ENCODE results near the gene RPL38.

RPL38 gene

DNA sequence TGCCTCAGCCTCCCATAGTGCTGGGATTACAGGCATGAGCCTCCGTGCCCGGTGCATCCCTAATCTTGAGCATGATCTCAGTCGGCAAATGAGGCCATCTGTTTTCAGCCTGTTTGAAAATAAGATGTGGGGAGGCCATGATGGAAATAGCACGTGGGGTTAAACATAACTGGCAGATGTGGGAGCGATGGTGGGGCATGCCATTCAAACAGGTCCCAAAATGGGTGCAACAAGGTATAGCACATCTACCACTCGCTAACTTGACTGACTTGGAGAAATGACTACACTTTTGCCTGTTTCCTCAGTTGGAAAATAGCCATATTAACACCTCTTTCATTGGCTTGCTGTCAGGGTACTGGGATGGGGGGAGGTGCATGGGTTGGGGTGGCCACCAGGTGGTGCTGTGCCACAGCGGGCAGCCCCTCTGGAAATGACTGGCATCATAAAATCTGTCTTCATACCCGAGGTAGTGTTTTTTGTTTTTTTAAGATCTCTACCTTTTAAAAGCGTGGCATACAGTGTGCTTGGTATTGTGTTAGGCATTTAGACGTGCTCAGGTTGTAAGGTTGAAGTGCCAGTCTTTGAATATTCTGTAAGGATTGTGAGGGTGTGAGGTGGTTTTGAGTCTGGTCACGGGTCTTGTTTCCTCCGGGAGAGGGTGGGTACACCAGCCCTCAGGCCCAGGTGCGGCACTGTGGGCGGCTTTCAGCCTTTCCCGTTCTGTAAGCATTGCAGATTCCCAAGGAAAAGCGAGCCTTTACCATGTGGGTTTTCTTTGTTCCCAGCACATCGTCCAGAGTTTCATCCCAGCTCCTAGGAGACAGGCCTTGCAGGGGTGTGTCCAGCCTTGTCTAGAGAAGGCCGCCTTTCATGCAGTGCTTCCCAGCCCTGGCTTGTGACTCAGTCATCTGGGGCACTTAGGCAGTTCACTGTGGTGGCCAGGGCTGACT, 7.0 kb downstream of the RPL38 start:
- H3K36me3 Mint-ChIP-seq (ENCODE audit: low read depth), result peaks cover 40% of the 10 kb centered on the region
- peaks cover 3% of the 10 kb centered on the region for H3K27me3 Mint-ChIP-seq (ENCODE audit: low read depth)
- peak overlapping the region; percentile 79 for H3K27ac Mint-ChIP-seq
- DNase-seq (ENCODE audit: low spot score), result peak; percentile 70
- no peaks in the 10 kb centered on the region for H3K9me3 Mint-ChIP-seq
- peak overlapping the region; percentile 47 for H3K4me3 Mint-ChIP-seq
- H3K4me1 Mint-ChIP-seq (ENCODE audit: low read depth), result peaks cover 33% of the 10 kb centered on the region

- Mint-ChIP-seq H3K4me1 (ENCODE audit: low read depth) (peaks cover 36% of the 10 kb centered on the region), H3K27ac (peak overlapping the region; percentile 53)
Observed at GRCh38 chr17:74211141-74211911, 7.8 kb downstream of the RPL38 start.

DNA sequence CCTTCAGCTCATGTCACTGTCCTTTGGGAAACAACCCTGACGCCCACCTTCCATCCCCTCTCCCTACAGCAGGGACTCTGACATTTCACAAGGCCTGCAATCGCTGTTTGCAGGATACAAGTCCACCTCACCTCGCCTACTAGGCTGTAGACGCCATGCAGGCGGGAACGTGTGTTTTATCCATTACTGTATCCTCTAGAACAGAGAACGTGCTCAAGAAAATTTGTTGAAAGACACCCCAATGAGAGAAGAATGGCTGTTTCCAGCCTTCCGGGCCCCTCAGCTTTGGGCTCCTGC, 8.4 kb downstream of the RPL38 start:
- peaks cover 34% of the 10 kb centered on the region for H3K4me1 Mint-ChIP-seq (ENCODE audit: low read depth)
- peaks cover 3% of the 10 kb centered on the region for H3K27me3 Mint-ChIP-seq (ENCODE audit: low read depth)
- peak overlapping the region; percentile 85 for H3K4me3 Mint-ChIP-seq
- peak overlapping the region; percentile 53 for H3K27ac Mint-ChIP-seq
- H3K9me3 Mint-ChIP-seq, result no peaks in the 10 kb centered on the region
- peaks cover 39% of the 10 kb centered on the region for H3K36me3 Mint-ChIP-seq (ENCODE audit: low read depth)
- no peak for DNase-seq (ENCODE audit: low spot score)

More at GRCh38 chr17:74211141-74211911, 7.8 kb downstream of the RPL38 start:
- Mint-ChIP-seq H3K36me3 (ENCODE audit: low read depth) (peaks cover 40% of the 10 kb centered on the region), H3K9me3 (no peaks in the 10 kb centered on the region), H3K27me3 (ENCODE audit: low read depth) (peaks cover 3% of the 10 kb centered on the region), H3K4me3 (peak overlapping the region; percentile 85)
- DNase-seq (ENCODE audit: low spot score), result no peak

DNA sequence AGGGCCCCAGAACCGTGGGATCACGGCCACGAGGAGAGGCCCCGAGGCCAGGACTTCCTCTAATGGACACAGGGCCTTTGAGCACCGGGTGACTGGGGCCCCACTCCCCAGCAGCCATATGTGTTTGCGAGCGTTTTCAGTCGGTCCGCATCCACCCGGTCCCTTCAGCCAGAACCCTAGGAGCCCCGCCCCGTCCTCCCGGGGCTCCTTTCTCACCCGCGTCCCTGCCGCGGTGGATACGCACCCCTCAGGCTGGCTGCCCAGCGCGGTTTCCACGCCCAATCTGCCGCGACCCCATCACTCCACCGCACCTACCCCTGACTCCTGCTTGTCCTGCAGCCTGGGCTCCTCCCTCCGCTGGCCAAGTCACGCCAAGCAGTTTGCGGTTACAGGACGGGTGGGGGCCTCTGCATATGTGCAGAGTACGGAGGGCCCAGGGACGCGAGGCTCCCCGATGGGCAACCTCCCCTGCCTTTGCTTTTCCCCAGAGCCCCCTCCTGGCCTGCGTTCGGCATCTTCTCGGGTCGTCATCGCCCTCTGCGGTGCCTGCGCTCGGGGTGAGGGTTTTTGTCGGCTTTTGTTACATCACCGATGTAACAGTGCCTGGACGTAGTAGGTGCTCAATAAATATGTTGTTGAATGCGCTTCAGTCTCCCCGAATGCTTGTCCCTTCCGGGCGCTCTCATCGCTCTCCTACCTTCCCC, 8.9 kb downstream of the RPL38 start:
- Mint-ChIP-seq H3K4me3 (peak overlapping the region; percentile 85), H3K9me3 (no peaks in the 10 kb centered on the region), H3K4me1 (ENCODE audit: low read depth) (peaks cover 34% of the 10 kb centered on the region), H3K27me3 (ENCODE audit: low read depth) (peaks cover 3% of the 10 kb centered on the region), H3K36me3 (ENCODE audit: low read depth) (peaks cover 40% of the 10 kb centered on the region), H3K27ac (peak overlapping the region; percentile 82)
- no peak for DNase-seq (ENCODE audit: low spot score)

DNA sequence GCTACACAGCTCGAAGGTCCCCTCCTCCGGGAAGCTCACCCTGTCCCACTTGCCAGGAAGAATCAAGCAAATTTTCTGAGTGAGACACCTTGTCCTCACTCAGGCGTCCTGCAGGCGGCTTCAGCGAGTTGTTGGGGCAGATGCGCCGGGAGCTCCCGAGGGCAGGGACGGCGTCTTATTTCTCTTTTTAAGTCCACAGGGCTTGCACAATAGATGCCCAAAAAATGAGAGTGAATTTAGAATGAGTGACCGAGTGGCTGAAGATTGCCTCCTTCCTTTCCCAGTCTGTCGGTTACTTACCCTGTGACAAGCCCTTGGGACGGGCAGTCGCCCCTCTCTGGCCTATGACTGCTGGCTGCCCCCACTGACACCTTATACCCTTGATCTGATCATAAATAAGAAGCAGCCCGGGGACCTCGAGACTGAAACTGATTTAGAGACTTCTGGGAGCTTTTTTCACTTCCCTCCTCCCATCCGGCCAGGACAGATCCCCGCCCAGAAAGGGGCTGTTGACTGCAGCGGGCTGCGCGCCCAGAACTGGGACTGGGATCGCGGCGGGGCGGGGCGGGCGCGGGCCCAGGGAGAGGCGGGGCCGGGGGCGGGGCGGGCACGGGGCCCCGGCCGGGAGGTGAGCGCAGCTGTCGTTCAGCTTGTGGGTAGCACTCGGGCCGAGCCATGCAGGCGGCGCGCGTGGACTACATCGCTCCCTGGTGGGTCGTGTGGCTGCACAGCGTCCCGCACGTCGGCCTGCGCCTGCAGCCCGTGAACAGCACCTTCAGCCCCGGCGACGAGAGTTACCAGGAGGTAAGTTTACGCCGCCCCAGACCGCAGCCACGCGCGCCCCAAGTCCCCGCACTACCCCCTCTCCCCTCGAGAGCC, 9.7 kb downstream of the RPL38 start, which contains the start of gene TTYH2:
Gene TTYH2 (plus strand): TSS at position 659 of the 879 bp plus-strand sequence. CDS start 17 bp downstream, at position 676.
- Mint-ChIP-seq H3K27ac (peak within 1 kb of the TSS; percentile 82), H3K27me3 (ENCODE audit: low read depth) (peaks cover 3% of the 10 kb centered on the region), H3K4me3 (peak within 1 kb of the TSS; percentile 85), H3K4me1 (ENCODE audit: low read depth) (peaks cover 34% of the 10 kb centered on the region), H3K9me3 (no peaks in the 10 kb centered on the region), H3K36me3 (ENCODE audit: low read depth) (peaks cover 36% of the 10 kb centered on the region)
- peak; percentile 68 for DNase-seq (ENCODE audit: low spot score)

DNA sequence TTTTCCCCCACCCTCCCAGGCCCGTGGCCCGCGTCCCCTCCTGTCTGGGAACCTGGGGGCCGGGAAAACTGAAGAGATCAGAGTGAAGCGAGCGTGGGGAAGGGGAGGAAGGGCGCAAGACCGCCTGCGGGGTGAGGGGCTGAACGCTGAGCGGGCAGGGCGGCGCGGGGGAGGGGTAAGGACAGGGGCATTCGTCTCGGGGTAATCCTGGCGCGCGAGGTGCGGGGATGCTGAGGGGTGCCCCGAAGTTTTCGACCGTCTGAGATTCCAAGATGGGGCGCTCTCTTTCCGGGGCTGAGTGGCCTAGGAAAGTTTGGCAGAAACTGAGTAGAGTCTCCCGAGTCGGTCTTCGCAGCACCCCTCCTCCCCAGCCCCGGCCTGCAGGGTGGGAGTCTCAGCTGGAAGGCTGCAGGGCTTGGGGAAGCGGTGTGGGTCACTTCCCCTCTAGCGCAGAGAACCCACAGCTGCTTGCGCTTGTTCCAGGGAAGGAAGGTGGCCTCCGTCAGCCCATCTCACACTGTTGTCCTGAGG, 10.4 kb downstream of the RPL38 start:
- Mint-ChIP-seq H3K4me1 (ENCODE audit: low read depth) (peaks cover 32% of the 10 kb centered on the region), H3K27me3 (ENCODE audit: low read depth) (peaks cover 3% of the 10 kb centered on the region), H3K9me3 (no peaks in the 10 kb centered on the region), H3K27ac (peak overlapping the region; percentile 26), H3K4me3 (peak overlapping the region; percentile 85), H3K36me3 (ENCODE audit: low read depth) (peaks cover 29% of the 10 kb centered on the region)
- DNase-seq (ENCODE audit: low spot score), result no peak

DNA sequence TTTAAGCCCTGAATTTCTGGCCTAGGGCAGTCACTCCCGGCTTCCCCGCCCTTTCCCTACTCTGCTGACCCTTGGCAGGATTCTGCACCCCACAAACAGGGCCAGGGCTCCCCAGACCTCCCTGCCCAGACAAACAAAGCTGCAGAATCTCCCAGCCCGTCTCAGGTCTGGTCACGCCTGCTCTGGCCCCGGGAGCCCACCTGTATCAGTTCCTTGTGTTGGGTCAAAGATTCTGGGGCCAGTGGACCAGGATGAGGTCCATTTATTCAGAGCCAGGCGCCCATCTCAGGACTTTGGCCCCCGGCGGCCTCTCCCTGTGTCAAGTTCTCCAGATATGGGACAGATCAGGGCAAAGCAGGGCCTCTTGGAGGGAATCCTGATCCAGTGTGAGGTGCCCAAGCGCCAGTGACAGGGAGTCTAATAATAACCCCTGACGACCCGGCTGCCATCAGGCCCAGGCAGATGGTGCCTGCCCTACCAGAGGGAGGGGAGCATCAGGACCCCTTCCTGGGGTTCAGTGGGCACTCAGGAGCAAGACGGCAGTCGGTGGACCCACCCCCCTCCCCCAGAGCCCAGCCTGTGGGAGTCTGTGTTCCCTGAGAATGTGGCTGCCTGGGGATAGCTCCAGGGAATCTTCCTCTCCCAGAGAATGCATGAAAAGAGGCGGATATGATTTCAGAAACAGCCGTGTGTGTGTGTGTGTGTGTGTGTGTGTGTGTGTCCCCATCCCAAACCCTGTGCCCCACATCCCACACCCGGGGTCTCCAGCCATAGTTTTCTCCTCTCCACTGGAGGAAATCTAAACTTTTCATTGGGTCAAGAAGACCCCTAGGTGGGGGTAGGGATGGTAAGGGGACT, 11.2 kb downstream of the RPL38 start:
- Mint-ChIP-seq H3K9me3 (no peaks in the 10 kb centered on the region), H3K27ac (no peak overlapping the region), H3K4me1 (ENCODE audit: low read depth) (peaks cover 28% of the 10 kb centered on the region)

DNA sequence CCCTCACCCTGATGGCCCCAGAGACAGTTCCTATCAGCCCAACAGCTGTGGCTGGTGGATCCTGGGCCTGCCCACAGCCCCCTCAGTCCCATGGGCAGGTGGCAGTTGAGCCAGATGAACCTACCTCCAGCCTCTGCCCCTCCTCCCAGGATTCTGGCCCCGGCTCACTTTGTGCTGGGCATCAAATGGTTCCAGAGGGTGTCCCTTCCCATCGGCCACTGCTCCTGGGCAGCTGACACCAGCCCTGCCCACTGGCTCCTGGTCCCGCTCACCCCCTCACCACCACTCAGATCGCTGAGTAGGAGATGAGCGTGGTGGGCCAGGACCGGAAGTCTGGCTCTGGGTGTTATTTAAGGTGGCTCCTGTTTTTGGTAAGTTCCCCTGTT, 11.9 kb downstream of the RPL38 start:
- Mint-ChIP-seq H3K4me1 (ENCODE audit: low read depth) (peaks cover 24% of the 10 kb centered on the region), H3K9me3 (no peaks in the 10 kb centered on the region), H3K4me3 (peak overlapping the region; percentile 12), H3K27ac (no peak overlapping the region), H3K27me3 (ENCODE audit: low read depth) (peaks cover 3% of the 10 kb centered on the region), H3K36me3 (ENCODE audit: low read depth) (peaks cover 21% of the 10 kb centered on the region)
- DNase-seq (ENCODE audit: low spot score), result no peak

More for the DNA sequence above, 11.2 kb downstream of the RPL38 start:
- H3K36me3 Mint-ChIP-seq (ENCODE audit: low read depth), result peaks cover 23% of the 10 kb centered on the region
- H3K4me3 Mint-ChIP-seq, result peak overlapping the region; percentile 85
- no peak for DNase-seq (ENCODE audit: low spot score)
- H3K27me3 Mint-ChIP-seq (ENCODE audit: low read depth), result peaks cover 3% of the 10 kb centered on the region

DNA sequence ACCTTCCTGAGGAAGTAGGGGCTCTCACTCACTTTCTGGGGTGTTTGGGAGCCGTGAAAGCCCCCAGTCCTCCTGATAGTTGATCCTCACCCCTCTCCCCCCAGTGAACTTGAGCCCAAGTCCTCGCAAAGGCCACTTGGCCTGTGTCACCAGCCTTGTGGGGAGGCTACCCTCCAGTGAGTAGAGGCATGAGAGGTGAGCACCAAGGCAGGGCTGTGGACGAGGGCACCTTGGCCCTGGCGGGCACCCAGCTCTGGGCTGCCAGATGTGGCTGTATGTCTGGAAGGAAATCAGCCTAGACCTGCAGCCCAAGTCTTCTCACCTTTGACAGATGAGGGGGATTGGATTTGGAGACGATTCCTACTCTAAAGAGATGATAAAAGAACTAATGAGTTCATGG, 13.0 kb downstream of the RPL38 start:
- Mint-ChIP-seq H3K4me1 (ENCODE audit: low read depth) (peaks cover 20% of the 10 kb centered on the region), H3K9me3 (no peaks in the 10 kb centered on the region), H3K27ac (no peak overlapping the region), H3K4me3 (no peak overlapping the region), H3K36me3 (ENCODE audit: low read depth) (peaks cover 18% of the 10 kb centered on the region), H3K27me3 (ENCODE audit: low read depth) (peaks cover 3% of the 10 kb centered on the region)
- DNase-seq (ENCODE audit: low spot score), result no peak

DNA sequence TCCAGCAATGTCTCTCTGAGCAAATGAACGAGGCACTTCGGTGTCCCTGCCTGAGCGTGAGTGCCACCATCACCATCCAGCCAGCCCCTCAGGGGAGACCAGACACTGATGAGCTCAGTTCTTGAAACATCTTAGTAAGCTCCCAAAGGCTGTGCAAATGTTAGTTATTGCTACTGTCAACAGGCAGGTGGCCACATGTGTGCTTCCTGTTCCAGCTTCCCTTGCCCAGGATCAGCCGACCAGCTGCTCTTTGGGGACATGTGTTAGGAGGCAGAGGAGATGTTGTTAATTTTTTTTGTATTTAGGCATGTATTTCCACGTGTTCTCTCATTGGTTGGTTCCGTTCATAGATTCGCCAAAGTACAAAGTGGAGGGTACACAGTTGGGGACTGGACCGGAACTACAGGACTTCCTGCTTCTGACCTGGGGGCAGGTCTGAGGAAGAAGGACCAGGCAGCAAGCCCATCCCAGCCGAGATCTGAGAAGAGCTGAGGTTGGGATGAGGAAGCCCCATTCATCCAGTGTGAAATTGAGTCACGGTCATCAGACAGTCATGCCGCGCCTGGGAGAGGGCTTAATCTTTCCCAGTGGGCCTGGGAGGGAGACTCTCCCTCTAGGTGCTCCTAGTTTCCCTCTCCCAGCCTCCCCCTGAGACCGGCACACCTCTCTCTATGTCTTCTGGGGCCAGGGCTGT, 13.7 kb downstream of the RPL38 start:
- Mint-ChIP-seq H3K4me1 (ENCODE audit: low read depth) (peaks cover 17% of the 10 kb centered on the region), H3K27me3 (ENCODE audit: low read depth) (peaks cover 3% of the 10 kb centered on the region), H3K9me3 (no peaks in the 10 kb centered on the region), H3K4me3 (no peak overlapping the region), H3K36me3 (ENCODE audit: low read depth) (peaks cover 13% of the 10 kb centered on the region), H3K27ac (no peak overlapping the region)
- no peak for DNase-seq (ENCODE audit: low spot score)

GRCh38 chr17:74217888-74218287, 14.4 kb downstream of the RPL38 start:
- DNase-seq (ENCODE audit: low spot score), result no peak
- no peak overlapping the region for H3K4me3 Mint-ChIP-seq
- no peaks in the 10 kb centered on the region for H3K9me3 Mint-ChIP-seq
- peaks cover 3% of the 10 kb centered on the region for H3K27me3 Mint-ChIP-seq (ENCODE audit: low read depth)
- H3K27ac Mint-ChIP-seq, result no peak overlapping the region
- peaks cover 10% of the 10 kb centered on the region for H3K36me3 Mint-ChIP-seq (ENCODE audit: low read depth)
- H3K4me1 Mint-ChIP-seq (ENCODE audit: low read depth), result peaks cover 14% of the 10 kb centered on the region

- H3K27ac Mint-ChIP-seq, result no peak overlapping the region
- H3K9me3 Mint-ChIP-seq, result no peaks in the 10 kb centered on the region
- peaks cover 3% of the 10 kb centered on the region for H3K27me3 Mint-ChIP-seq (ENCODE audit: low read depth)
- peaks cover 10% of the 10 kb centered on the region for H3K4me1 Mint-ChIP-seq (ENCODE audit: low read depth)
- peaks cover 8% of the 10 kb centered on the region for H3K36me3 Mint-ChIP-seq (ENCODE audit: low read depth)
- DNase-seq (ENCODE audit: low spot score), result no peak
- no peak overlapping the region for H3K4me3 Mint-ChIP-seq
Observed at GRCh38 chr17:74218436-74218835, 15.0 kb downstream of the RPL38 start.
